Measurements from ENCODE around the gene ZNF423.

GRCh38 chr16:49730772-49731171 is 125.1 kb downstream of the ZNF423 start:
- TF ChIP-seq EZH2 (IDR thresholded peaks at IDR 0.05; ENCODE audit: borderline replicate concordance, low read length), result no peak
- TF ChIP-seq, protein P1, sequence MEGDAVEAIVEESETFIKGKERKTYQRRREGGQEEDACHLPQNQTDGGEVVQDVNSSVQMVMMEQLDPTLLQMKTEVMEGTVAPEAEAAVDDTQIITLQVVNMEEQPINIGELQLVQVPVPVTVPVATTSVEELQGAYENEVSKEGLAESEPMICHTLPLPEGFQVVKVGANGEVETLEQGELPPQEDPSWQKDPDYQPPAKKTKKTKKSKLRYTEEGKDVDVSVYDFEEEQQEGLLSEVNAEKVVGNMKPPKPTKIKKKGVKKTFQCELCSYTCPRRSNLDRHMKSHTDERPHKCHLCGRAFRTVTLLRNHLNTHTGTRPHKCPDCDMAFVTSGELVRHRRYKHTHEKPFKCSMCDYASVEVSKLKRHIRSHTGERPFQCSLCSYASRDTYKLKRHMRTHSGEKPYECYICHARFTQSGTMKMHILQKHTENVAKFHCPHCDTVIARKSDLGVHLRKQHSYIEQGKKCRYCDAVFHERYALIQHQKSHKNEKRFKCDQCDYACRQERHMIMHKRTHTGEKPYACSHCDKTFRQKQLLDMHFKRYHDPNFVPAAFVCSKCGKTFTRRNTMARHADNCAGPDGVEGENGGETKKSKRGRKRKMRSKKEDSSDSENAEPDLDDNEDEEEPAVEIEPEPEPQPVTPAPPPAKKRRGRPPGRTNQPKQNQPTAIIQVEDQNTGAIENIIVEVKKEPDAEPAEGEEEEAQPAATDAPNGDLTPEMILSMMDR (IDR thresholded peaks at IDR 0.05; ENCODE audit: low read length), result no peak
